Hematopoietic multipotent progenitor cell treated with erythropoietin and hydrocortisone succinate and interleukin-3 and kit ligand, for 8 days (in vitro differentiated cells): ENCODE measurements around the gene CDK4.
A peak's percentile ranks its signal among the peaks of the same experiment; 100 is the strongest.

Source experiments
- DNase-seq: peaks from one replicate; pipeline ENCODE4 v3.0.0-alpha.2; 2015

Gene CDK4

DNA sequence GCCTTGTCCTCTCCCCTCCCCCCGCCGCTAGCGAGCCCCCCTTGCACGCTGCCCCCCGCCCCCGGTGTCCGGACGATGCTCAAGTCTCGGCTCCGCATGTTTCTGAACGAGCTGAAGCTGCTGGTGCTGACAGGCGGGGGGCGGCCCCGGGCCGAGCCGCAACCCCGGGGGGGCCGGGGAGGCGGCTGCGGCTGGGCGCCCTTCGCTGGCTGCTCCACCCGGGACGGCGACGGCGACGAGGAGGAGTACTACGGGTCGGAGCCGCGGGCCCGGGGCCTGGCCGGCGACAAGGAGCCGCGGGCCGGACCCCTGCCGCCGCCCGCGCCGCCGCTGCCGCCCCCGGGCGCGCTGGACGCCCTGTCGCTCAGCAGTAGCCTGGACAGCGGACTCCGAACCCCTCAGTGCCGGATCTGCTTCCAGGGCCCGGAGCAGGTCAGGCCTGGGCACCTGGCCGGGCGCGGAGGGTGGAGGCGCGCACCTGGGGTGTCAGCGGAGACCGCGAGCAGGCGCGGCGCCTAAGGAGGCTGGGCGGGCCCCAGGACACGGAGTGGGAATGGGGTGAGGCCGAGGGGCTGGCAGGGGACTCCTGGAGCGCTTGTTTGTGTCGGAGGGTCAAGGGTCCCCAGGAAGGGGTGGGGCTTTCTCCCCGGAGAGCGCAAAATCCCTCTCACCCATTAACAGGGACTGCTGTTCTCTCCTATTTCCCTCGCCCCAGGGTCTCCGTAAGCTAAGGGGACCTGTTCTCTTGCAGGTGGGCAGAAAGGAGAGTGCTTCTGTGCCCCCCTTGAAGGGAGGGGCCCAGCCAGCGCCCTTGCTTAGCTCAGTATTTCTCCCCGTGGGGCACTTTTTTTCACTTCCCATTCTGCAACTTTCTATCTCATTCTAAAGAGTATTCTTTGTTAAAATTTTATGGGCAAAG is 3.6 kb upstream of the CDK4 start:
- DNase-seq, result no peak

- DNase-seq, result no peak
Measured at GRCh38 chr12:57755194-57755453, 3.0 kb upstream of the CDK4 start.

GRCh38 chr12:57754411-57755193 is 2.5 kb upstream of the CDK4 start, which contains the start of gene MARCHF9:
Gene MARCHF9, plus strand, starts transcription at chr12:57755103. Its CDS starts 426 bp downstream, at chr12:57755529.
- DNase-seq, result peak; percentile 60

DNA sequence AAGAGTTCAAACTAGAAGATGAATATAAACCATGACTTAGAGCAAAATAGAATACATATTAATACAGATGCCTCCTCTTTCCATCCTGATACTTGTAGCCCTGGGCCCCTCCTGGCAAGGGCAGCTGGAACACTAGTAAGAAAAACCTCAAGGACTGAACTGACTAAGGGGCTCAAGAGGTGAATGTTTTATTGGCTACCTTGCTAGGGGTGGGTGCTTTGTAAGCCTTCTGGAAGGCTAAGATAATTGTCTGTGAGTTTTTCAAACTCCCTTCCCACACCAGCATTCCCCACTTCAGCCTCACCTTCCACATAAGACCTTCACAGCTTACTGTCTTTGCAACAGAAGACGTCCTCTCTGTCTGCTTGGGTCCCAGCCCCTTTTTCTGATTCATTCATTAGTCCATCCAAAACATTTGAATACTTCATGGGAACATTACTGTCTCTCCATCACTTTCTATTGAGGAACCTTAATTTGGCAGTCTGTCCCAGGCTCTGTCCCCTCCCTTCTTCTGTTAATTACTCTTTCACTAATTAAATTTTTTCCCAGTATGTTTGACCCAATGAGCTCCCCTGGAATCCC is 1.7 kb upstream of the CDK4 start:
- DNase-seq, result peak; percentile 68

- no peak for DNase-seq
Measured at GRCh38 chr12:57752668-57753000, 524 bp upstream of the CDK4 start.

GRCh38 chr12:57751432-57751787 is 700 bp downstream of the CDK4 start:
- no peak for DNase-seq

DNA sequence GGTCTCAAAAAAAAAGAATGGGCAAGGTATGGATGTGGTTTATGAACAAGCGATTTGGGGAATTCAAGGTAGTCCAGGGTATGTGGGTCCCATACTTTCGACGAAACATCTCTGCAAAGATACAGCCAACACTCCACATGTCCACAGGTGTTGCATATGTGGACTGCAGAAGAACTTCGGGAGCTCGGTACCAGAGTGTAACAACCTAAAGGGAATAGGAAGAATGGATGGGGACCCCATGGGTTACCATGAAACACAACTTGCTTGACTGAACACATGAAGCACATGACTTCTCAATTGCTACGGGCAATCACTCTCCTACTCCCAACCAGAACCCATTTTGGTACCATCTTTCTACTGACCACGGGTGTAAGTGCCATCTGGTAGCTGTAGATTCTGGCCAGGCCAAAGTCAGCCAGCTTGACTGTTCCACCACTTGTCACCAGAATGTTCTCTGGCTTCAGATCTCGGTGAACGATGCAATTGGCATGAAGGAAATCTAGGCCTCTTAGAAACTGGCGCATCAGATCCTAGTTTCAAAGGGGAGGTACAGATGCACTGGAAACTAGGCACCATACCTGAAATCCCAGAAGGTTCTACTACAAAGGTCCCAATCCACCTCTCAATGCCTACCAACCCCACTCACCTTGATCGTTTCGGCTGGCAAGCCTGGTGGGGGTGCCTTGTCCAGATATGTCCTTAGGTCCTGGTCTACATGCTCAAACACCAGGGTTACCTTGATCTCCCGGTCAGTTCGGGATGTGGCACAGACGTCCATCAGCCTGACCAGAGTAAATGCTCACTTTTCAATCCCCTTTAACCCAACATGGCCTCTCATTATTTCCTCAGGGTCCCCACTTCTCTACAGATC is 1.3 kb downstream of the CDK4 start:
- DNase-seq, result no peak

DNA sequence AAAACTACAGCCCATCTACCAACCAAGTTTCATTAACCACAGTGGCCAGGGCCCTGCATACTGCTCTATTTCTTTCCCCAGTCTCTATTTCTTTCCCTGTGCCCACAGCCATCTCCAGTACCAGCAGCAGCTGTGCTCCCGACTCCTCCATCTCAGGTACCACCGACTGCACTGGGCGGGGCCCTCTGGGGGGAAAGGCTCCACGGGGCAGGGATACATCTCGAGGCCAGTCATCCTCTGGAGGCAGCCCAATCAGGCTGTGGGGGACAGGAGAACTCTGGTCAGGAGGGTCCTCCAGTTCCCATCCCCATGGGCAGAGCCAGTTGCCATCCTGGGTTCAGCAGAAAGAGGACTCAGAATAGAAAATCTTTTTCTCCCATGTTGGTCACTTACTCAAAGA is 3.0 kb downstream of the CDK4 start:
- no peak for DNase-seq

DNA sequence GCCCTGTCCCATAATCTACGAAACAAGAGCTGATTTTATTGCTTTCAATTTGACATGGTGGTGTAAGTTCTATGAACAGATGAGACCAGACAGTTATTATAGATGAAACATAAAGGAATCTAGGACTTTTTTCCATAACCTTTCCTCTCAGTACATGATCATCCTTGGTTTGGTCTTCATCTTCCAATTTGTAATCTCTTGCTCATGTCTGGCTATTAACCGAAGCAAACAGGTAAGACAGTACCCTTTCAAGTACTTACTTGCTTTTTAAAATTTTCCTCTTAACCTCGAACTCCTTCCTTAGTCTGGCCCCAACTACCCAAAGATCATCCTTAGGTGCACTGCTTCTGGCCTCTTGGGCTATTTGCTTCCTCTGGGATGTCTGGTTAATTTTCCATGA is 6.1 kb downstream of the CDK4 start:
- peak; percentile 30 for DNase-seq

DNA sequence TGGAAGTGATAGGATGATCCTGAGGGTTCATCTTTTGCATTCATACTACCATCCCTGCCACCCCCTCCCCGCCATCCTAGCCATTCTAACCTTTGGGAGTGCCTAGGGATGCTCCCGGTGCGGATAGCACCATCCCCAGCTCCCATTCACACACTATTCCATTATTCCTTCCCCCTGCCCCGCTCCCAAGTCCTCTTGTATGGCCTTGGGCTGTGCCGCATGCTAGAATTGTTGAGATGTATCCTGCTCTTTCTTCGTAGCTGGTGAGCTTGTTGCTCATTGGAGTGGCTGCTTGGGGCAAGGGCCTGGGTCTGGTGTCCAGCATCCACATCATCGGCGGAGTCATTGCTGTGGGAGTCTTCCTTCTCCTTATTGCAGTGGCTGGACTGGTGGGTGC is 6.6 kb downstream of the CDK4 start:
- peak; percentile 26 for DNase-seq

- peak; percentile 99 for DNase-seq
Measured at GRCh38 chr12:57744777-57745484, 7.2 kb downstream of the CDK4 start, which contains the start of gene TSPAN31. Gene TSPAN31, plus strand, starts transcription at chr12:57745039. Its CDS starts 116 bp downstream, at chr12:57745155.

- no peak for DNase-seq
Measured at GRCh38 chr12:57744194-57744776, 7.8 kb downstream of the CDK4 start.

DNA sequence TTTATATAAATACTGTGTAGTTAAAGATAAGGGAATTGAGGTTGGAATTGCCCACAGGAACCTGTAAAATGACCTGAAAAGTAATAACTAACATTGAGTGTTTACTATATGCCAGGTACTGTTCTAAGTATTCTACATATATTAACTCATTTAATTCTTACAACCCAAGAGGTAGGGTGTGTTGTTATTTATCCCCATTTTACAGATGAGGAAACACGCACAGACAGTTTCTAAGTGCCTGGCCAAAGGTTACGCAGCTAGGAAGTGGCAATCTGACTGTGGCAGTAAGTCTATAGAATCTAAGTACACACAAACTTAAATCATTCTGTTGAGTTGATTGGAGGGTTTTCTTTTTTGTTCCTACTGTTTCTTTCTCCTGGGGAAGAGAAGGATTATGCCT is 8.3 kb downstream of the CDK4 start:
- no peak for DNase-seq

- DNase-seq, result peak; percentile 71
Measured at GRCh38 chr12:57741844-57742738, 10.0 kb downstream of the CDK4 start.

DNA sequence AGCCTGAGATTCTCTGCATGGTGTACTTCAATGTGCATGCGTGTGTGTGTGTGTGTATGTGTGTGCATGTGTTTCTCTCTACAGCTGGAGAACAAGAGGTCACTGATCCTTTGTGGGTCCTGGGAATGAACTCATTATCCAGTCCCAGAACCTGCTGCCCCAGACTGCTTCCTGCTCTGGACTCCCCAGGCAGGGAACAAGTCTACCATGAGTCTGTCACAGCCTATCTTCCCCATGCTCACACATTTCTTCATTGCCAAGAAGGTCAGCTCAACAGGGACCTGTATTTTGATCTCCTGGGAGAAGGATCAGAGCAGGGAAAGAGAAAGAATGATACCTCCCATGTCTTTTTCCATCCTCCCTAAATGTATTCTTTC is 10.7 kb downstream of the CDK4 start:
- no peak for DNase-seq

DNA sequence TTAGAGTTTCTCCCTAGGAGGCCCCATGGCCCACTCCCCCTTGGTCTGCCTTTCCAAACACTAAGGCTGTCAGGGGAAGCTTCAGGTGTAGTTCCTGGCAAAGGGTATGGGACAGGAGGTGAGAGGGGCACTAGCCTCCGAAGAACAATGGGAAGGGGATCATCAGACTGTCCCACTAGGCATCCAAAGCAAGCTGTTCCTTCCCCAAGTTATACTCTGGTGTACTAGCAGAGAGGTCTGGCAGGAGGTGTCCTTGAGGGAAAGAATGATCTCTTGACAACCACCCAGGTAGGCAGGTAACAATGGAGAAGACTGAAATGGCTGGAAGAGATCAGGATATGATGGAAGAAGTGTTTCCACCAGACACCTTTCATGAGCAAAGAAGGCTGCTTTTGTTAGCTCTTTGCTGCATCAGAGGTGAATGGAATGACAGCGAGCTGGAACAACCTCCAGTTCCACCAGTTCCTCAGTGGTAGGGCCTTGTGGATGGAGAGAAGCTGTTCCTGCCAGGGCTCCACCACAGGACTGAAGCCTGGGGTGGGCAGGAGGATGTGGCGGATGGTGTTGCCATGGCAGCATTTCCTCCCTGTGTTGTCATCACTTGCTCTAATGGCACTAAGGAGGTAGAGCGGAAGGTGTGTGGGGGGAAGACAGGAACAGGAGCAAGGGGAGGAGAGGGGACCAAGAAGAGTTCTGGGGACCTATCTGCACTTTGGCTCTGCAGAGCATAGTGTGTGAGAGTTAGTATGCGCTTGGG is 11.3 kb downstream of the CDK4 start:
- DNase-seq, result peak; percentile 37

DNA sequence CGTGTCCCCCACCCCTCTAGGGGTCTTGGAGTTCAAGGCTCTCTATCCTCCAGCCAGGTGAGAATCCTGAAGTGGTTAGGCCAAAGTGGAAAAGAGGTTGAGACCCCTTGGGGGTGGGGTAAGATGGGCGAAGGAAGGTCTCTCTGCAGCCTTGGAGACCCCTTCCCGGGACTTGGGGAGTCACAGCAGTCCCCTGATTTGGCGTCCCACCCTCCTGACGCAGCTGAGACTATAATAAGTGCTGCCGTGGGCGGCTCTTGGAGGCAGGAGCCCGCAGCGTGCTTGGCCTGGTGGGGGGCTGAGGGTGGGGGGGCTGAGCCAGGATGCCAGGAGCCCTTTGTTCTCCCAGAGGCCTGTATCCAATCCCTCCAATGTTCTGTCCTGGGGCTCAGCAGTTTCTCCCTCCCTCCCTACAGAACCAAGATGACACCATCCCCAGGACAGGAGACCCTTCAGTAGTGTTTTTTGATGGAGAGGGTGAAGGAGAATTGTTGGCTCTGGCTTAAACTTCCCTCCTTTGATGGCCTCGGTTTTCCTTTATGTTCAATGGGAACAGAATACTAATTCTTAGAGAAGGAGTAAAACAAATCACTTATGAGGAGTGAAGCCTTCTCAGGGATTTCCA is 12.1 kb downstream of the CDK4 start:
- DNase-seq, result no peak

- no peak for DNase-seq
Measured at GRCh38 chr12:57739387-57739786, 12.7 kb downstream of the CDK4 start.

DNA sequence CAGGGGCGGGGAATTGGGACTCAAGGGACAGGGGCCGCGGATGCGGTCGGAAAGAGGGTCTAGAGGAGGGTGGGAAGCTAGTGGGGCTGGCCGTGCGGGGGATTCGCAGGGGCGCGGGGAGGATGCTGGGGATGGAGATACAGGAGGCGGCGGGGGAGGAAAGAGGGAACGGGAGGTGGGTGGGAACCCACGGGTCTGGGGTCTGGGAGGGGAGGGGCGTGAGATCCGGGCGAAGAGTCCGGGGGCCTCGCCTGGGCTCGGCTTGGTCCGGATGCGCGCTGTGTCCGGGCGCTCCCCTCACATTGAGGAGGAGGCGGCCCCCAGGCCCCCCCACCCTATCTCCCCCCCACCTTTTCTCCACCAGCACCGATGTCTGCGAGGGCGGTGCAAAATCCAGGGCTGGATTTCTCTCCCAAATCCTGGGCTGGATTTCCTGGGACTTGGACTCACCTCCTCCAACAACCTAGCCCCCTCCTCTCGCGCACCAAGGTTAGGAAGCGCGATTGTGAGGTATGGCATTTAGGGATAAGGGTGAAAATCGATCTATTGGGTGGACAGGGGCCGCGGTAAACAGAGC is 13.4 kb downstream of the CDK4 start, which contains the start of gene AGAP2:
AGAP2 (minus strand) TSS at position 82 of the 577 bp plus-strand sequence. CDS start 496 bp downstream, outside the sequence.
- no peak for DNase-seq
